Calu3 (cell line): ENCODE measurements around the gene MED12L. TPM values are rescaled to one million over a fixed set of nuclear protein-coding genes. Genes with fewer than 3 reads are reported as not detected.

Experiments used
- BruUV-seq: library from RNA; stranded (reverse); fragments of 400-500 nt; replicated peaks from 2 replicates; lab custom pipeline; 2021; lab: Mats Ljungman, UMichigan
- CTCF ChIA-PET: fragments of 300-600 bp; sonication (Branson Sonifier 250); formaldehyde crosslinking; loops from one replicate; lab custom pipeline; 2022; ENCODE audit warnings: antibody characterized with exemption; lab: Charles Lee
- DNase-seq: peaks from one replicate; pipeline ENCODE4 v3.0.0; 2022
- H3K27ac Mint-ChIP-seq: one replicate; pipeline ENCODE4 v1.8.0; 2022; ENCODE audit warnings: mixed read lengths; ENCODE audit not compliant: unreplicated experiment
- H3K27me3 Mint-ChIP-seq: one replicate; pipeline ENCODE4 v1.8.0; 2022; ENCODE audit warnings: mixed read lengths; ENCODE audit not compliant: unreplicated experiment
- H3K36me3 Mint-ChIP-seq: one replicate; pipeline ENCODE4 v1.8.0; 2022; ENCODE audit warnings: mild to moderate bottlenecking, moderate library complexity, mixed read lengths; ENCODE audit not compliant: insufficient read depth, unreplicated experiment
- H3K4me1 Mint-ChIP-seq: one replicate; pipeline ENCODE4 v1.8.0; 2022; ENCODE audit warnings: mild to moderate bottlenecking, low read depth, mixed read lengths; ENCODE audit not compliant: unreplicated experiment
- H3K4me3 Mint-ChIP-seq: one replicate; pipeline ENCODE4 v1.8.0; 2022; ENCODE audit warnings: mild to moderate bottlenecking, low read depth, moderate library complexity, mixed read lengths; ENCODE audit not compliant: unreplicated experiment
- H3K9me3 Mint-ChIP-seq: one replicate; pipeline ENCODE4 v1.8.0; 2022; ENCODE audit warnings: low read depth, mixed read lengths; ENCODE audit not compliant: unreplicated experiment
- CTCF ChIP-seq: fragments of 200-600 bp; IDR thresholded peaks from one replicate; pipeline ENCODE4 v1.8.0; 2022; ENCODE audit warnings: antibody characterized with exemption; ENCODE audit not compliant: unreplicated experiment
- intact Hi-C: fragments of 100-400 bp; cut with micrococcal nuclease; formaldehyde crosslinking; loops from one replicate; pipeline ENCODE4 v1.10.0; 2022; ENCODE audit not compliant: unreplicated experiment
- total RNA-seq: library from RNA; stranded (reverse); gene quantifications from 2 replicates; pipeline ENCODE4 v1.2.3, GENCODE V29; 2022

The MED12L gene
- total RNA-seq, 1 experiment from 2014 or later, result 4.6 TPM

- BruUV-seq, result no TSS peak
- intact Hi-C loops, result no loop called here
- Mint-ChIP-seq H3K4me1 (no peaks in the 10 kb centered on the region), H3K9me3 (no peaks in the 10 kb centered on the region), H3K27ac (no peak overlapping the region), H3K4me3 (no peak overlapping the region), H3K36me3 (peaks cover 9% of the 10 kb centered on the region), H3K27me3 (no peaks in the 10 kb centered on the region)
- no peak for TF ChIP-seq CTCF
- DNase-seq, result no peak
- CTCF ChIA-PET, result interaction anchor here (0.6 kb wide), 1 partner anchor 987 kb away, joined by 6 read pairs; no protein-coding TSS in a partner anchor
Measured at GRCh38 chr3:151462991-151463390, 377.5 kb downstream of the MED12L start.

- Mint-ChIP-seq H3K9me3 (no peaks in the 10 kb centered on the region), H3K27ac (no peak overlapping the region), H3K4me3 (no peak overlapping the region), H3K36me3 (no peaks in the 10 kb centered on the region), H3K27me3 (no peaks in the 10 kb centered on the region), H3K4me1 (no peaks in the 10 kb centered on the region)
- no peak for TF ChIP-seq CTCF
- BruUV-seq, result no TSS peak
- intact Hi-C loops, result loop anchor here (5.0 kb wide), 1 partner anchor 355 kb away; no protein-coding TSS in a partner anchor
- CTCF ChIA-PET, result interaction anchor here (0.6 to 3.1 kb wide), 3 partner anchors 32 to 371 kb away, joined by 4 to 15 read pairs (median 9); no protein-coding TSS in a partner anchor
- DNase-seq, result no peak
Measured at GRCh38 chr3:151467069-151467468, 381.6 kb downstream of the MED12L start.

- peak; percentile 78 for DNase-seq
- Mint-ChIP-seq H3K9me3 (no peaks in the 10 kb centered on the region), H3K36me3 (no peaks in the 10 kb centered on the region), H3K4me1 (no peaks in the 10 kb centered on the region), H3K27me3 (no peaks in the 10 kb centered on the region), H3K4me3 (no peak overlapping the region), H3K27ac (no peak overlapping the region)
- TF ChIP-seq CTCF, result peak; percentile 93
- intact Hi-C loops, result loop anchor here (1.0 to 5.0 kb wide), 4 partner anchors 192 to 450 kb away; no protein-coding TSS in a partner anchor
- no TSS peak for BruUV-seq
- CTCF ChIA-PET, result interaction anchor here (0.6 to 3.1 kb wide), 5 partner anchors 9 to 370 kb away, joined by 3 to 15 read pairs (median 4); no protein-coding TSS in a partner anchor
Measured at GRCh38 chr3:151468284-151468917, 382.9 kb downstream of the MED12L start.

GRCh38 chr3:151476344-151477018, 391.0 kb downstream of the MED12L start:
- no peak overlapping the region for H3K27ac Mint-ChIP-seq
- H3K27me3 Mint-ChIP-seq, result no peaks in the 10 kb centered on the region
- peaks cover 12% of the 10 kb centered on the region for H3K4me1 Mint-ChIP-seq
- intact Hi-C loops, result no loop called here
- no peaks in the 10 kb centered on the region for H3K36me3 Mint-ChIP-seq
- no peak overlapping the region for H3K4me3 Mint-ChIP-seq
- no peaks in the 10 kb centered on the region for H3K9me3 Mint-ChIP-seq
- no peak for TF ChIP-seq CTCF
- CTCF ChIA-PET, result no interaction called here
- DNase-seq, result no peak
- BruUV-seq, result no TSS peak
